Endodermal cell (in vitro differentiated cells): ENCODE data around the gene GNB2. TPM values are rescaled to one million over a fixed set of nuclear protein-coding genes. Genes with fewer than 3 reads are reported as not detected.
"Not testable (repeated sequence)": the region's sequence is repeated elsewhere in the genome, so short reads cannot be mapped to it uniquely, and the experiment has no call there.

ENCODE experiments used
- DNase-seq: peaks from one replicate; pipeline ENCODE4 v3.0.0-alpha.2; 2017
- H3K27ac ChIP-seq: 2 replicates; pipeline ENCODE4 v1.5.1; 2013; ENCODE audit warnings: mild to moderate bottlenecking, low read depth, low read length, moderate library complexity
- H3K27me3 ChIP-seq: 2 replicates; pipeline ENCODE4 v1.6.1; 2013; ENCODE audit warnings: mild to moderate bottlenecking, low read length, moderate library complexity; ENCODE audit not compliant: insufficient read depth, control insufficient read depth, poor library complexity, severe bottlenecking
- H3K36me3 ChIP-seq: 2 replicates; pipeline ENCODE4 v1.7.0; 2013; ENCODE audit warnings: mild to moderate bottlenecking, low read length, moderate library complexity; ENCODE audit not compliant: control insufficient read depth, insufficient read depth
- H3K4me1 ChIP-seq: one replicate; pipeline ENCODE4 v1.7.0; 2013; ENCODE audit warnings: low read length; ENCODE audit not compliant: control insufficient read depth, insufficient read depth
- H3K4me3 ChIP-seq: 2 replicates; pipeline ENCODE4 v1.5.1; 2013; ENCODE audit warnings: mild to moderate bottlenecking, low read length, moderate library complexity
- H3K9ac ChIP-seq: 2 replicates; pipeline ENCODE4 v1.6.1; 2013; ENCODE audit warnings: mild to moderate bottlenecking, low read length, moderate library complexity; ENCODE audit not compliant: poor library complexity, severe bottlenecking; ENCODE audit errors: extremely low read depth
- H3K9me3 ChIP-seq: 2 replicates; pipeline ENCODE4 v1.6.1; 2013; ENCODE audit warnings: mild to moderate bottlenecking, low read length, moderate library complexity; ENCODE audit not compliant: control insufficient read depth
- H3K27ac Mint-ChIP-seq: 2 replicates; pipeline ENCODE4 v1.8.0; 2020; ENCODE audit warnings: mixed read lengths
- H3K27me3 Mint-ChIP-seq: 2 replicates; pipeline ENCODE4 v1.8.0; 2021; ENCODE audit warnings: mild to moderate bottlenecking, mixed read lengths; ENCODE audit not compliant: insufficient read depth
- H3K36me3 Mint-ChIP-seq: 2 replicates; pipeline ENCODE4 v1.8.0; 2020; ENCODE audit warnings: low read depth, mixed read lengths
- H3K4me1 Mint-ChIP-seq: 2 replicates; pipeline ENCODE4 v1.8.0; 2020; ENCODE audit warnings: mixed read lengths
- H3K4me3 Mint-ChIP-seq: 2 replicates; pipeline ENCODE4 v1.8.0; 2020; ENCODE audit warnings: mild to moderate bottlenecking, moderate library complexity, mixed read lengths
- H3K9me3 Mint-ChIP-seq: 2 replicates; pipeline ENCODE4 v1.8.0; 2020; ENCODE audit warnings: mild to moderate bottlenecking, mixed read lengths
- WGBS, 2 experiments: methylation state at CpG; one replicate each; pipeline versions ENCODE4 v1.1.5 to v1.1.7; 2013; ENCODE audit warnings: missing lambda C conversion rate in 2 of 2, mixed read lengths in 1 of 2; ENCODE audit not compliant: insufficient coverage in 1 of 2, insufficient read length in 1 of 2; 5-methylcytosine and 5-hydroxymethylcytosine counted together
- total RNA-seq, 2 donors: library from RNA; stranded (reverse); fragmentation: NEBNext Ultra II Directional in 1 of 2; extraction: Animal tissue kit (Norgen Biotek cat#: 25700) in 1 of 2; gene quantifications; 2 replicates in 1 of 2; 3 replicates in 1 of 2; pipeline ENCODE4 v1.2.1, GENCODE V29; 2021
- TF ChIP-seq, protein P1 (sequence below): fragments of 200-600 bp; sonication (generic); conservative IDR thresholded peaks from 2 replicates; pipeline ENCODE4 v1.5.0; 2021; ENCODE audit warnings: antibody characterized with exemption, mild to moderate bottlenecking

GNB2 gene
- total RNA-seq, 2 donors from 2014 or later = 197 to 230 TPM

GRCh38 chr7:100655908-100656674 lies 17.4 kb upstream of the GNB2 start, which contains the start of gene ACTL6B:
Gene ACTL6B, minus strand, starts transcription at chr7:100656448. Its CDS starts 94 bp downstream, at chr7:100656354.
- Histone ChIP-seq H3K27ac (no peak within 1 kb of the TSS), H3K9me3 (no peaks in the 10 kb centered on the region), H3K27me3 (peaks cover 23% of the 10 kb centered on the region), H3K4me1 (no peaks in the 10 kb centered on the region), H3K9ac (no peak within 1 kb of the TSS), H3K4me3 (no peak within 1 kb of the TSS), H3K36me3 (no peaks in the 10 kb centered on the region)
- H3K4me1 Mint-ChIP-seq = no peaks in the 10 kb centered on the region
- WGBS, 2 experiments = 11% methylated on average over 27 to 63 of the region's 63 CpGs
- H3K27me3 Mint-ChIP-seq = peaks cover 52% of the 10 kb centered on the region
- no peak within 1 kb of the TSS for H3K27ac Mint-ChIP-seq
- H3K4me3 Mint-ChIP-seq = no peak within 1 kb of the TSS
- peaks cover 1% of the 10 kb centered on the region for H3K9me3 Mint-ChIP-seq
- TF ChIP-seq, protein P1, sequence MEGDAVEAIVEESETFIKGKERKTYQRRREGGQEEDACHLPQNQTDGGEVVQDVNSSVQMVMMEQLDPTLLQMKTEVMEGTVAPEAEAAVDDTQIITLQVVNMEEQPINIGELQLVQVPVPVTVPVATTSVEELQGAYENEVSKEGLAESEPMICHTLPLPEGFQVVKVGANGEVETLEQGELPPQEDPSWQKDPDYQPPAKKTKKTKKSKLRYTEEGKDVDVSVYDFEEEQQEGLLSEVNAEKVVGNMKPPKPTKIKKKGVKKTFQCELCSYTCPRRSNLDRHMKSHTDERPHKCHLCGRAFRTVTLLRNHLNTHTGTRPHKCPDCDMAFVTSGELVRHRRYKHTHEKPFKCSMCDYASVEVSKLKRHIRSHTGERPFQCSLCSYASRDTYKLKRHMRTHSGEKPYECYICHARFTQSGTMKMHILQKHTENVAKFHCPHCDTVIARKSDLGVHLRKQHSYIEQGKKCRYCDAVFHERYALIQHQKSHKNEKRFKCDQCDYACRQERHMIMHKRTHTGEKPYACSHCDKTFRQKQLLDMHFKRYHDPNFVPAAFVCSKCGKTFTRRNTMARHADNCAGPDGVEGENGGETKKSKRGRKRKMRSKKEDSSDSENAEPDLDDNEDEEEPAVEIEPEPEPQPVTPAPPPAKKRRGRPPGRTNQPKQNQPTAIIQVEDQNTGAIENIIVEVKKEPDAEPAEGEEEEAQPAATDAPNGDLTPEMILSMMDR = no peak
- DNase-seq = peak; percentile 95
- no peaks in the 10 kb centered on the region for H3K36me3 Mint-ChIP-seq

DNA sequence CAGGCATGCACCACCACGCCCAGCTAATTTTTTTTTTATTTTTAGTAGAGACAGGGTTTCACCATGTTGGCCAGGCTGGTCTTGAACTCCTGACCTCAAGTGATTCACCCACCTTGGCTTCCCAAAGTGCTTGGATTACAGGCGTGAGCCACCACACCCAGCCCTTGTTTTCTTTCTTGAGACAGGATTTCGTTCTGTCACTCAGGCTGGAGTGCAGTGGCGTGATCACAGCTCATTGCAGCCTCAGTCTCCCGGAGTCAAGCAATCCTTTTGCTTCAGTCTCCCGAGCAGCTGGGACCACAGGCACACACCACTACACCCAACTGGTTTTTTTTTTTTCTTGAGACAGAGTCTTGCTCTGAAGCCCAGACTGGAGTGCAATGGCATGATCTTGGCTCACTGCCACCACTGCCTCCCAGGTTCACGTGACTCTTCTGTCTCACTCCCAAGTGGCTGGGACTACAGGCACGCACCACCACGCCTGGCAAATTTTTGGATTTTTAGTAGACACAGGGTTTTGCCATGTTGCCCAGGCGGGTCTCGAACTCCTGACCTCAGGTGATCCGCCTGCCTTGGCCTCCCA lies 11.3 kb upstream of the GNB2 start:
- H3K27ac Mint-ChIP-seq, H3K36me3 ChIP-seq, H3K4me1 Mint-ChIP-seq, H3K9me3 Mint-ChIP-seq, H3K9me3 ChIP-seq, H3K27ac ChIP-seq, H3K9ac ChIP-seq, H3K4me1 ChIP-seq, H3K4me3 ChIP-seq, H3K36me3 Mint-ChIP-seq, DNase-seq, H3K4me3 Mint-ChIP-seq, H3K27me3 ChIP-seq: not testable (repeated sequence)
- 88 to 90% methylated on average over 11 to 12 of the region's 12 CpGs for WGBS, 2 experiments
- peaks cover 33% of the 10 kb centered on the region for H3K27me3 Mint-ChIP-seq

- no peaks in the 10 kb centered on the region for H3K36me3 Mint-ChIP-seq
- no peaks in the 10 kb centered on the region for H3K9me3 ChIP-seq
- 83 to 89% methylated on average over 2 to 5 of the region's 5 CpGs for WGBS, 2 experiments
Measured at GRCh38 chr7:100665168-100665726, 8.3 kb upstream of the GNB2 start.

More at GRCh38 chr7:100665168-100665726, 8.3 kb upstream of the GNB2 start:
- H3K4me1 ChIP-seq = no peaks in the 10 kb centered on the region
- peaks cover 29% of the 10 kb centered on the region for H3K27me3 Mint-ChIP-seq
- H3K9ac ChIP-seq = no peak overlapping the region
- H3K27me3 ChIP-seq = peaks cover 5% of the 10 kb centered on the region
- no peaks in the 10 kb centered on the region for H3K4me1 Mint-ChIP-seq
- no peaks in the 10 kb centered on the region for H3K9me3 Mint-ChIP-seq
- TF ChIP-seq, protein P1 = no peak
- H3K27ac ChIP-seq = no peak overlapping the region
- no peak overlapping the region for H3K4me3 ChIP-seq
- no peaks in the 10 kb centered on the region for H3K36me3 ChIP-seq
- no peak for DNase-seq
- H3K4me3 Mint-ChIP-seq = no peak overlapping the region
- no peak overlapping the region for H3K27ac Mint-ChIP-seq
